Esophagus muscularis mucosa (tissue), 4 donors: ENCODE measurements around the gene TP53TG3D. TPM values are rescaled to one million over a fixed set of nuclear protein-coding genes. Genes with fewer than 3 reads are reported as not detected.
A peak's percentile ranks its signal among the peaks of the same experiment; 100 is the strongest.
"Not testable (repeated sequence)": the region's sequence is repeated elsewhere in the genome, so short reads cannot be mapped to it uniquely, and the experiment has no call there.

ENCODE experiments used
- DNase-seq: peaks from one replicate; pipeline ENCODE4 v3.0.0-alpha.2; 2017; ENCODE audit errors: extremely low spot score
- H3K27ac ChIP-seq, 4 donors: fragments of 200-600 bp; sonication (generic); replicated peaks in 1 of 4; 1 replicate in 3 of 4; 2 replicates in 1 of 4; pipeline ENCODE4 v1.5.1; 2016 to 2019; ENCODE audit warnings: mild to moderate bottlenecking in 1 of 4
- H3K27me3 ChIP-seq, 4 donors: fragments of 200-600 bp; sonication (generic); one replicate each; pipeline versions ENCODE4 v1.5.1 to v1.6.0; 2016 to 2019
- H3K36me3 ChIP-seq, 4 donors: fragments of 200-600 bp; sonication (generic); one replicate each; pipeline ENCODE4 v1.5.1; 2016 to 2019
- H3K4me1 ChIP-seq, 4 donors: fragments of 200-600 bp; sonication (generic); one replicate each; pipeline ENCODE4 v1.5.1; 2016 to 2019
- H3K4me3 ChIP-seq, 4 donors: fragments of 200-600 bp; sonication (generic); 1 replicate in 2 of 4; 2 replicates in 2 of 4; pipeline ENCODE4 v1.5.1; 2016 to 2019; ENCODE audit warnings: mild to moderate bottlenecking in 4 of 4, moderate library complexity in 1 of 4
- H3K9me3 ChIP-seq, 4 donors: fragments of 200-600 bp; sonication (generic); 1 replicate in 3 of 4; 2 replicates in 1 of 4; pipeline ENCODE4 v1.5.1; 2016 to 2019
- WGBS: methylation state at CpG from one replicate; pipeline ENCODE4 v1.1.5; 2018; 5-methylcytosine and 5-hydroxymethylcytosine counted together
- intact Hi-C: fragments of 100-400 bp; cut with DNase I; formaldehyde crosslinking; loops from one replicate; pipeline ENCODE4 v1.15.1; 2023
- total RNA-seq, 4 donors: library from RNA; depleted of rRNA; stranded (reverse); fragments of >200 nt; gene quantifications; one replicate each; pipeline versions ENCODE4 v1.1.0 to v1.2.1, GENCODE V29; 2016

TP53TG3D gene, protein sequence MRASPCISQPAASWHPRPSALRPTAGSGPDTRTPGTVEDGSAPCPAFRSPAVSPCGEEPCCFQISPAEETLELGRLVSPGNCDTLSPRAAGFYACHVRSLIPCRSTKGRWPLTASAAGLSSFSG
- total RNA-seq: under 1 TPM in 1 of 4 donors, not detected in 3; 0.52 TPM

DNA sequence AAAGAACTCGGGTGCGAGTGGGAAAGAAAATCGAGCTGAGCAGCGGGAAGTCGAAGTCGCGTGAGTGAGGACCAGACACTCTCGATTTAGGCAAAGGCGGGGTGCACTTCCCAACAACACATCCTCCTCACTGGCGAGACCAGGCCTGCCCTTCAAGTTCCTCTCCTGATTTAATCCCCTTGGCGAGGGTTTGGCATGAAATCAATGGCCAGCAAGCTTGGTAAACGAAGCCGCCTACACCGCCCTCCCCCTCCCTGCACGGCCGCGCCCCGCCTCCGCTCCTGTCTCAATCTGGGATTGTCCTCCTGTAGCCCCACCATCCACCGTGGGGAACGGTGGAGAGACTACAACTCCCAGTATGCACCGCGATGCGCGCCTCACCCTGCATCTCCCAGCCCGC, at the start of gene TP53TG3D:
Gene TP53TG3D, plus strand, starts transcription at position 301 of the 400 bp plus-strand sequence. Its CDS starts 68 bp downstream, at position 369.
- H3K36me3 ChIP-seq, H3K27ac ChIP-seq, intact Hi-C loops, H3K9me3 ChIP-seq, H3K27me3 ChIP-seq, H3K4me1 ChIP-seq, DNase-seq: not testable (repeated sequence)
- H3K4me3 ChIP-seq: peak within 1 kb of the TSS in 2 of 4 donors; percentile 24 to 36
- WGBS: 44% methylated on average over 9 of the region's 26 CpGs

DNA sequence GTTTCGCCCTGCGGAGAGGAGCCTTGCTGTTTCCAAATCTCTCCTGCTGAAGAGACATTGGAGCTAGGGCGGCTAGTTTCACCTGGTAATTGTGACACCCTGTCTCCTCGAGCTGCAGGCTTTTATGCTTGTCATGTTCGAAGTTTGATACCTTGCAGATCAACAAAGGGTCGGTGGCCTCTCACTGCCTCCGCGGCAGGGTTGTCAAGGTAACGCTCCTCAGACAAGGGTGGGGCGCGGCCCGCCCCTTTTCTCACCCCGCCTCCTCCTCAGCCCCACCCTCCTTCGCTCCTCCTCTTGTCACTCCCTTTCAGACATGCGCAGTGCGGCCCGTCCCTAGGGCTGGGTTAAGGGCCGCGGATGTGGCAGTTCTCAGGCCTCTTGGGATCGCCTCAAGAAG, 421 bp downstream of the TP53TG3D start:
- intact Hi-C loops, H3K27ac ChIP-seq, H3K4me1 ChIP-seq, H3K9me3 ChIP-seq, H3K27me3 ChIP-seq, DNase-seq, H3K36me3 ChIP-seq: not testable (repeated sequence)
- no CpG with 5 or more reads among the region's 20 CpGs for WGBS
- peak overlapping the region in 2 of 4 donors; percentile 24 to 36 for H3K4me3 ChIP-seq

DNA sequence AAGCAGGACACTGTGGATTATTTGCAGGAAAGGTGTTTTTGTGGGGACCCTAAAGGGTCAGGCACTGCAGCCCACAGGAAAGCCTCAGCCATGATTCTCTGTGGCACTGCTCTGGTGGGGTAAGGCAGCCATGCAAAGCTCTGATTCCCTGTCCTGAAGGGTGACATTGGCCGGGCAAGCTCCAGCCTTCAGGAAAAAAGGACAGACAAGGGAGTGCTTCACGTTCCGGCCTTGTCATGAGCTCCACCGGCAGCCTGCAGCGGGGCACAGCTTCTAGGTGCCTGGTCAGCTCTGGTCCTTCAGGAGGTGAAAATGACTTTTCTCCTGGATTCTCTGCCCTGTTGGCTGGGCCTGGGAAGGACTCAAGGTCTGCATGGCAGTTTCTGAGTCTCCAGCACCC, 8.4 kb downstream of the TP53TG3D start:
- H3K27ac ChIP-seq, H3K27me3 ChIP-seq, H3K4me3 ChIP-seq, H3K36me3 ChIP-seq, H3K9me3 ChIP-seq, intact Hi-C loops, H3K4me1 ChIP-seq: not testable (repeated sequence)
- peak; percentile 26 for DNase-seq
- 78% methylated on average over 3 of the region's 5 CpGs for WGBS

- H3K27me3 ChIP-seq, H3K36me3 ChIP-seq, intact Hi-C loops, H3K4me1 ChIP-seq, DNase-seq, H3K9me3 ChIP-seq, H3K4me3 ChIP-seq, H3K27ac ChIP-seq: not testable (repeated sequence)
- no CpG with 5 or more reads among the region's 10 CpGs for WGBS
Measured at GRCh38 chr16:32263552-32263951, 10.5 kb downstream of the TP53TG3D start.

GRCh38 chr16:32281910-32282309, 28.8 kb downstream of the TP53TG3D start:
- intact Hi-C loops, H3K9me3 ChIP-seq, H3K4me1 ChIP-seq, DNase-seq, H3K36me3 ChIP-seq, H3K4me3 ChIP-seq, H3K27ac ChIP-seq, H3K27me3 ChIP-seq: not testable (repeated sequence)
- 40% methylated on average over 1 of the region's 1 CpG for WGBS

DNA sequence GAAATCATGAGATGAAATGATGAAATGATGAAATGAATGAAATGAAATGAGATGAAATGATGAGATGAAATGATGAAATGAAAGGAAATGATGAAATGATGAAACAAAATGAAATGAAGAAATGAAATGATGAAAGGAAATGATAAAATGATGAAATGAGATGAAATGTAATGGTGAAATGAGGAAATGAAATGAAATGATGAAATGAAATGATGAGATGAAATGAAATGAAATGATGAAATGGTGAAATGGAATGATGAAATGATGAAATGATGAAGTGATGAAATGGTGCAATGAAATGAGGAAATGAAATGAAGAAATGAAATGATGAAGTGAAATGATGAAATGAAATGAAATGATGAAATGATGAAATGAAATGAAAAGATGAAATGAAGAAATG, 29.9 kb downstream of the TP53TG3D start:
- intact Hi-C loops, H3K27ac ChIP-seq, H3K27me3 ChIP-seq, H3K9me3 ChIP-seq, H3K4me3 ChIP-seq, H3K4me1 ChIP-seq, DNase-seq, H3K36me3 ChIP-seq: not testable (repeated sequence)

- H3K4me3 ChIP-seq, intact Hi-C loops, H3K27me3 ChIP-seq, H3K9me3 ChIP-seq, H3K36me3 ChIP-seq, H3K4me1 ChIP-seq, DNase-seq, H3K27ac ChIP-seq: not testable (repeated sequence)
- 79% methylated on average over 5 of the region's 5 CpGs for WGBS
Measured at GRCh38 chr16:32283917-32284495, 30.9 kb downstream of the TP53TG3D start.

DNA sequence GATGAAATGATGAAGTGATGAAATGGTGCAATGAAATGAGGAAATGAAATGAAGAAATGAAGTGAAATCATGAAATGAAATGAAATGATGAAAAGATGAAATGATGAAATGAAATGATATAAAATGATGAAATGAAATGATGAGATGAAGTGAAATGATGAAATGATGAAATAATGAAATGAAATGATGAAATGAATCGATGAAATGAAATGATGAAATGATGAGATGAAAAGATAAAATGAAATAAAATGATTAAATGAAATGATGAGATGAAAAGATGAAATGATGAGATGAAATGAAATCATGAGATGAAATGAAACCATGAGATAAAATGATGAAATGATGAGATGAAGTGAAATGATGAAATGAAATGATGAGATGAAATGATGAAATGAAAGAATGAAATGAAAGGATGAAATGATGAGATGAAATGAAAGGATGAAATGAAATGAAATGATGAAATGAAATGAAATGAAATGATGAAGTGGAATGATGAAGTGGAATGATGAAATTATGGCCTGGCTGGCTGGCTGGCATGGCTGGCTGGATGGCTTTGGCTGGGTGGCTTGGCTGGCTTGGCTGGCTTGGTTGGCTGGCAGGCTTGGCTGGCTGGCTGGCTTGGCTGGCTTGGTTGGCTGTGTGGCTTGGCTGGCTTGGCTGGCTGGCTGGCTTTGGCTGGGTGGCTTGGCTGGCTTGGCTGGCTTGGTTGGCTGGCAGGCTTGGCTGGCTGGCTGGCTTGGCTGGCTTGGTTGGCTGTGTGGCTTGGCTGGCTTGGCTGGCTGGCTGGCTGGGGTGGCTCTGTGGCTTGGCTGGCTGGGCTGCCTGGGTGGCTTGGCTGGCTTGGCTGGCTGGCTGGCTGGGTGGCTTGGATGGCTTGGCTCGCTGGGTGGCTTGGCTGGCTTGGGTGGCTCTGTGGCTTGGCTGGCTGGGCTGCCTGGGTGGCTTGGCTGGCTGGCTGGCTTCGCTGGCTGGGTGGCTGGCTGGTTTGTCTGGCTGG, 32.0 kb downstream of the TP53TG3D start:
- H3K9me3 ChIP-seq, H3K4me3 ChIP-seq, H3K4me1 ChIP-seq, DNase-seq, H3K27ac ChIP-seq, intact Hi-C loops, H3K27me3 ChIP-seq, H3K36me3 ChIP-seq: not testable (repeated sequence)
- WGBS: 56% methylated on average over 1 of the region's 3 CpGs

GRCh38 chr16:32286193-32286592, 33.1 kb downstream of the TP53TG3D start:
- H3K27ac ChIP-seq, H3K4me1 ChIP-seq, H3K27me3 ChIP-seq, H3K9me3 ChIP-seq, H3K36me3 ChIP-seq, DNase-seq, H3K4me3 ChIP-seq, intact Hi-C loops: not testable (repeated sequence)
- WGBS: 100% methylated on average over 3 of the region's 15 CpGs

DNA sequence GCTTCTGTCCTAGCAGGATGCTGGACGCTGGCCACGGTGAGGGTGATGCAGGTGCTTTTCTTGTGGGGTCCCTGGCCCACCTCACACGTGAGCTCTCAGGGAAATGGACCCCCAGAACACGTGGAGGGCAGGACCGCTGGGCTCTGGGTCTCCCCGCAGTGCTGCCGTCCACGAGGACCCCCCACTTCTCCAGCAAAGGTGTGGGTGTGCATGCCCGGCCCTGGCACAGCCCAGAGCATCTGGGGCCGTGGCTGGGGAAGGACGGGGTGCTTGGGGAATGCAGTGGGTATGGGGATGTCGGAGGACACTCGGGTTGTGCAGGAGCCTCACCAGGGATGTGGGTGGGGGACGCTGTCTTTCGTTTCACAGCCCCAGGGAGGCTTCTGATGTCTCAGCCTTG, 34.7 kb downstream of the TP53TG3D start:
- H3K27ac ChIP-seq, H3K36me3 ChIP-seq, intact Hi-C loops, H3K27me3 ChIP-seq, H3K4me1 ChIP-seq, H3K9me3 ChIP-seq, H3K4me3 ChIP-seq, DNase-seq: not testable (repeated sequence)
- WGBS: 75% methylated on average over 12 of the region's 15 CpGs

GRCh38 chr16:32289197-32289596, 36.1 kb downstream of the TP53TG3D start:
- peak; percentile 19 for DNase-seq
- 90% methylated on average over 4 of the region's 16 CpGs for WGBS
- H3K36me3 ChIP-seq, H3K27ac ChIP-seq, H3K9me3 ChIP-seq, H3K4me1 ChIP-seq, H3K27me3 ChIP-seq, H3K4me3 ChIP-seq, intact Hi-C loops: not testable (repeated sequence)

DNA sequence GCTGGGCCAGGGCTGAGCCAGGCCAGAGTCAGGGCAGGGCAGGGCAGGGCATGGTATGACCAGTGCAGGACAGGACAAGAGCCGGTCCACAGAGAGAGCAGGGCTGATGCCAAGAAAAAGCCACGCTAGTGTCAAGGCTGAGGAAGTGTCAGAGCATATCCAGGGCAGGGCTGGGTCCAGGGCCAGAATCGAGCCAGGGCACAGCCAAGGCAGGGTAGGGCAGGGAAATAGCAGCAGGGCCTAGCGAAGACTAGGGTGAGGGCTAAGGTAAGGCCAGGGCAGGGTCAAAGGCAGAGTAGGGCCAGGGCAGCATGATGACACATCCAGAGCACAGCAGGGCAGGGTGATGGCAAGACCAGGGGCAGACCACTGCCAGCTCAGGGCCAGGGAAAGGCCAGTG, 49.7 kb downstream of the TP53TG3D start:
- H3K4me3 ChIP-seq, H3K27ac ChIP-seq, H3K4me1 ChIP-seq, DNase-seq, H3K9me3 ChIP-seq, H3K27me3 ChIP-seq, H3K36me3 ChIP-seq, intact Hi-C loops: not testable (repeated sequence)
- WGBS: no CpG with 5 or more reads among the region's 4 CpGs
